ENCODE data around the gene SASH1. TPM values are rescaled to one million over a fixed set of nuclear protein-coding genes. Genes with fewer than 3 reads are reported as not detected.

SASH1 gene
- total RNA-seq, 1 experiment from 2014 or later, result 33.2 TPM

- no CpG with 5 or more reads among the region's 2 CpGs for WGBS (ENCODE audit: extremely low coverage, insufficient read length, low lambda C conversion rate)
Measured at GRCh38 chr6:148425443-148425842, 82.8 kb downstream of the SASH1 start.

More at GRCh38 chr6:148425443-148425842, 82.8 kb downstream of the SASH1 start:
- Histone ChIP-seq H2BK15ac (ENCODE audit: low read depth, low read length) (no peak overlapping the region), H3K56ac (ENCODE audit: insufficient read length, low read depth, low read length) (no peak overlapping the region), H3K4ac (ENCODE audit: low read depth, low read length) (no peak overlapping the region), H2AK5ac (ENCODE audit: insufficient read length, low read length) (no peak overlapping the region), H3K18ac (ENCODE audit: insufficient read length, low read depth, low read length) (no peak overlapping the region), H2AFZ (ENCODE audit: low read length) (no peak overlapping the region), H4K8ac (replicated peaks; ENCODE audit: insufficient read length, low read depth, low read length) (no peak overlapping the region), H3K79me1 (ENCODE audit: insufficient read depth, low read depth, low read length, poor library complexity, severe bottlenecking) (no peaks in the 10 kb centered on the region), H2BK5ac (ENCODE audit: insufficient read length, low read length) (no peak overlapping the region), H3K9me3 (ENCODE audit: control insufficient read depth, low read depth, low read length) (no peaks in the 10 kb centered on the region), H3K79me2 (ENCODE audit: insufficient read depth, low read length) (no peaks in the 10 kb centered on the region; the same call in 1 of the 2 replicates), H3K27me3 (ENCODE audit: insufficient read depth, low read length) (no peaks in the 10 kb centered on the region), H2BK20ac (ENCODE audit: low read depth, low read length, poor library complexity, severe bottlenecking) (no peak overlapping the region), H3K4me1 (ENCODE audit: insufficient read depth, low read length) (no peaks in the 10 kb centered on the region; the same call in 1 of the 2 replicates), H3K27ac (ENCODE audit: insufficient read length, low read depth, low read length) (no peak overlapping the region), H3K23ac (ENCODE audit: insufficient read length, low read depth, low read length) (no peak overlapping the region), H4K20me1 (ENCODE audit: control insufficient read depth, insufficient read depth, insufficient read length) (no peaks in the 10 kb centered on the region), H4K5ac (ENCODE audit: insufficient read length, low read depth, low read length) (no peak overlapping the region), H2BK120ac (ENCODE audit: low read depth, low read length, poor library complexity, severe bottlenecking) (no peak overlapping the region), H3K9ac (ENCODE audit: extremely low read depth, insufficient read length, low read length) (no peak overlapping the region), H4K91ac (ENCODE audit: insufficient read length, low read depth, low read length) (no peak overlapping the region), H3K14ac (ENCODE audit: insufficient read depth, low read length) (no peak overlapping the region), H3K4me2 (ENCODE audit: insufficient read depth, insufficient read length, low read length) (no peak overlapping the region), H2BK12ac (ENCODE audit: insufficient read length, low read depth, low read length) (no peak overlapping the region), H3K23me2 (ENCODE audit: insufficient read length, low read depth, low read length, poor library complexity, severe bottlenecking) (no peaks in the 10 kb centered on the region), H3T11ph (ENCODE audit: low read length) (no peak overlapping the region)
- Mint-ChIP-seq H3K27ac (no peak overlapping the region), H3K27me3 (ENCODE audit: low read depth) (no peaks in the 10 kb centered on the region), H3K9me3 (no peaks in the 10 kb centered on the region), H3K4me3 (no peak overlapping the region), H3K4me1 (peaks cover 4% of the 10 kb centered on the region in 2 experiments), H3K36me3 (ENCODE audit: insufficient read depth in 1 of 3, low read depth in 3 of 3) (peaks cover 0 to 3% (median 0%) of the 10 kb centered on the region in 3 experiments; a peak in 2 of 7 replicates)
- DNase-seq, result no peak
- TF ChIP-seq CTCF (conservative IDR thresholded peaks at IDR 0.05), result no peak
